Mucosa of rectum (tissue), 2 donors: ENCODE data around the gene DMD.
"Not testable (repeated sequence)": the region's sequence is repeated elsewhere in the genome, so short reads cannot be mapped to it uniquely, and the experiment has no call there.

Experiments
- H3K27ac ChIP-seq, 2 donors: one replicate each; pipeline ENCODE4 v1.7.0; 2013; ENCODE audit warnings: inconsistent platforms in 2 of 2, low read depth in 2 of 2, low read length in 2 of 2
- H3K27me3 ChIP-seq, 2 donors: one replicate each; pipeline ENCODE4 v1.7.0; 2013; ENCODE audit warnings: low read length in 2 of 2; ENCODE audit not compliant: control insufficient read depth in 2 of 2, insufficient read depth in 2 of 2
- H3K36me3 ChIP-seq, 2 donors: one replicate each; pipeline ENCODE4 v1.7.0; 2013; ENCODE audit warnings: low read length in 2 of 2; ENCODE audit not compliant: control insufficient read depth in 2 of 2, insufficient read depth in 2 of 2
- H3K4me1 ChIP-seq, 2 donors: one replicate each; pipeline ENCODE4 v1.7.0; 2013; ENCODE audit warnings: low read length in 2 of 2, mild to moderate bottlenecking in 1 of 2; ENCODE audit not compliant: control insufficient read depth in 2 of 2, insufficient read depth in 2 of 2
- H3K4me3 ChIP-seq, 2 donors: one replicate each; pipeline ENCODE4 v1.7.0; 2013; ENCODE audit warnings: low read length in 2 of 2
- H3K9ac ChIP-seq, 2 donors: one replicate each; pipeline ENCODE4 v1.7.0; 2013; ENCODE audit warnings: low read length in 2 of 2, low read depth in 1 of 2, mild to moderate bottlenecking in 1 of 2
- H3K9me3 ChIP-seq, 2 donors: one replicate each; pipeline ENCODE4 v1.7.0; 2013; ENCODE audit warnings: low read length in 2 of 2; ENCODE audit not compliant: control insufficient read depth in 2 of 2
- donor health status: healthy.
- donor health status: Normal muscosa, but diverticular disease.

Gene DMD

DNA sequence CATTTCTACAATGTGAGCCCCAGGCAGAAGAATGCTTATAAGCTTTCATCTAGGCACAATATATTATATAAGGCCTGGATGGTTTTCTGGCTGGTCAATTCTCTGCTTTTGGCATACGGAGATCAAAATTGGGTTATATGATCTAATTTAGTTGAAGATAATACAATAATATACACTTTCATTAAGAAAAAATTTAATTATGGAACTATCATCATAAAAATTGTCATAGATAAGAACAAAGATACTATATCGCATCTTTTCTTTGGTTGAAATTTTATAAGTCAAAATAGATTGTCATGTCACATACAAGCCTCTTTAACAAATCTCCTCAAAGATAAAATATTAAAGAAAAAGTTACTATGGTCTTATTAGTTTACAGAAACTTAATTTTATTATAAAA, 17.1 kb downstream of the DMD start:
- H3K4me1 ChIP-seq, result no peaks in the 10 kb centered on the region
- no peak overlapping the region for H3K27ac ChIP-seq
- H3K4me3 ChIP-seq, result no peak overlapping the region
- no peaks in the 10 kb centered on the region for H3K36me3 ChIP-seq
- no peaks in the 10 kb centered on the region for H3K9me3 ChIP-seq
- H3K9ac ChIP-seq, result no peak overlapping the region
- no peaks in the 10 kb centered on the region for H3K27me3 ChIP-seq

DNA sequence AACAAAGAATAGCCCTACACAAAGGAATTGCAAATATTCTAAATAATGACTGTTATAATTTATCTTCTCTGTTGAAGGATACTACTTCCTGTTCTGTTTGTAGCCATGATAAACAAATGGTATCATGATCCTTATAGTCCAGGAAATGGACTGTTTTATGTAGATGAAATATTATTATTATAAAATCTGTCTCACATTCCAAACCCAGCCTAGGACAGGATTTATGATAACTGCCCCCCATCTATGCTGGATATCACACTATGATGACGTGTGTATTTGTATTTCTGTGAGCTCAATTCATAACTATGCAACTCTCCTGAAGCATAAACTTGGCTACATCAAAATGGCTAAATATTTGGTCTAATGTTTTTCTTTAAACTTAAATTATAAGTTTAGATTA, 21.3 kb downstream of the DMD start:
- no peak overlapping the region for H3K4me3 ChIP-seq
- H3K36me3 ChIP-seq, result no peaks in the 10 kb centered on the region
- H3K9me3 ChIP-seq, result no peaks in the 10 kb centered on the region
- H3K27ac ChIP-seq, result no peak overlapping the region
- no peaks in the 10 kb centered on the region for H3K27me3 ChIP-seq
- H3K4me1 ChIP-seq, result no peaks in the 10 kb centered on the region
- no peak overlapping the region for H3K9ac ChIP-seq

DNA sequence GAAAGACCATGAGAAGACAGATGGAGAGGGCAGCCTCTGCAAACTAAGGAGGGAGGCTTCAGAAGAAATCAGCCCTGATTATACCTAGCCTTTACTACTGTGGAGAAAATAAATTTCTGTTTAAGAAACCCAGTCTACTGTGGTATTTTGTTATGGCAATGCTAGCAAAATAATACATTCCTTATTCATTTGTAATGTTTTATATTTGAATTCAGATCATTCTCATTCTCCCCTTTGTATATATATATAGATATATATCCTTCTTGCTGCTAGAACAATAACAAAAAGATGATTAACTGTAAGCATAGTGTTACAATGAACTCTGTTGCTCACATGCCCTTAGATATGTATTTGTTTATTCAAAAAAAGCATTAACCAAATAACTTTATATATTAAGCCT, 22.5 kb downstream of the DMD start:
- Histone ChIP-seq H3K36me3 (no peaks in the 10 kb centered on the region), H3K27ac (no peak overlapping the region), H3K4me3 (no peak overlapping the region), H3K9me3 (no peaks in the 10 kb centered on the region), H3K9ac (no peak overlapping the region), H3K27me3 (no peaks in the 10 kb centered on the region), H3K4me1 (no peaks in the 10 kb centered on the region)

DNA sequence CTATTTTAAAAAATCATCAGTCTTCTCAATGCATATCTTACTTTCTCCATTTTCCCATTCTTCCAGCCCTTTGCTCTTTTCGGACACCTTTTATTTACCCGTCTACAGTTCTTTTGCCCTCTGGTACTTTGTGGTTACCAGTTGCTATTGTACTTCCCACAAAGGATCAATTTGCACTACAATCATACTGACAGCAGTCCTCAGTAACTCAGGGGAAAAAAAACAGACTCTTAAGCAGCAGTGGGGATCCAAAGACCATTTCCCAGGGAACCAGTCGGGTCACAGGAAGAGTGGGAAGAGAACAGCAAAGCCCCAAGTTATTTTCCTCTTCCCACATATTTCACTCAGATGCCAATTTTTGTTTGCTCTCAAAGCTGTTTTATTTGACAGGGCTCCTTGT, 23.1 kb downstream of the DMD start:
- Histone ChIP-seq H3K4me3 (no peak overlapping the region), H3K9ac (no peak overlapping the region), H3K27me3 (no peaks in the 10 kb centered on the region), H3K36me3 (no peaks in the 10 kb centered on the region), H3K27ac (no peak overlapping the region), H3K9me3 (no peaks in the 10 kb centered on the region), H3K4me1 (no peaks in the 10 kb centered on the region)

DNA sequence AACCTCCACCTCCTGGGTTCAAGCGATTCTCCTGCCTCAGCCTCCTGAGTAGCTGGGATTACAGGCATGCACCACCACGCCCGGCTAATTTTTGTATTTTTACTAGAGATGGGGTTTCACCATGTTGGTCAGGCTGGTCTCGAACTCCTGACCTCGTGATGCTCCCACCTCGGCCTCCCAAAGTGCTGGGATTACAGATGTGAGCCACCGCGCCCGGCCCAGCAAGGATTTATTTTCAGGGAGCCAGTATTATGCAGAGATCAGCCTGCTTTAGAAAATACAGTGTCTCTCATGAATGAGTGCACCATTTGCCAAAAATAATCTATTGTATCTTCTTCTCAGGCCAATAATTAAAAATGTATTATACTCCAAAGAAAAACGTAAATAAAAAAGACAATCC, 26.5 kb downstream of the DMD start:
- H3K9ac ChIP-seq, H3K36me3 ChIP-seq, H3K27me3 ChIP-seq, H3K4me3 ChIP-seq, H3K9me3 ChIP-seq, H3K4me1 ChIP-seq, H3K27ac ChIP-seq: not testable (repeated sequence)

DNA sequence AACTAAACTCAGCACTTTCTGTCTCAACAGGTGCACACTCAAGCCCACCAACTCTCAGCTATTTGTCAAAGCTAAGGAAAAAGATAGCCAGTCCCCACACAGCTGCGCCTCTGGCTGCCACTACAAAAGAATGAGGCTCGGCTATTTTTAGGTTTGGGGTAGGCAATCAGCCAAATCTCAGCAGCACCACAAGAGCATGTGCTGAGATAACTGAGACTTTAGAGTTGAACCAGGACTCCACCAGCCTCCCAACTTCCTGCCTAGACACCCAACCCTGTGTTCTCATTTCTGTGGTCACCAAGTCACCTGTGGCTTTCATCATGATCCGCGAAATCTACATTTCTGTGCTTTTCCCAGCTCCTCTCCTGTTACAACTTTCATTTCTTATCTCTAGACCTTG, 28.0 kb downstream of the DMD start:
- Histone ChIP-seq H3K4me3 (no peak overlapping the region), H3K9me3 (no peaks in the 10 kb centered on the region), H3K27me3 (no peaks in the 10 kb centered on the region), H3K27ac (no peak overlapping the region), H3K4me1 (no peaks in the 10 kb centered on the region), H3K36me3 (no peaks in the 10 kb centered on the region), H3K9ac (no peak overlapping the region)

DNA sequence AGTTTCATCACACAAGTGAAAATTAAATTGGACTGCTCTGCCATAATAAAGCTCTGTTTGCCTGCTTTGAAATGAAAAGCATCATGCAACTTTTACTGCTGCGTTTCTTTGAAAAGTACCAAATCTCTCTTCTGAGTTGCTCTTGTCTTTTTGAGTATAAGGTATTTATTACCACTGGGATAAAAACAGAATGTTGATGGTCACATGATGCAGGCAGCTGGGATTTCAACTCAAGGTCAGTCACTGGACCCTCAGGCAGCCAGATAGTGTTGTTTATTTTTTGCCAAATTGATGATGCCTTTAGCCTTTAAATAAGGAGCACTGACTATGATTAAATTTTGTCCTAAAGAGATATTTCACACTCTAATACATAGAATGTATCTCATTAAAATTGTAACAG, 32.7 kb downstream of the DMD start:
- no peaks in the 10 kb centered on the region for H3K27me3 ChIP-seq
- H3K9ac ChIP-seq, result no peak overlapping the region
- H3K9me3 ChIP-seq, result no peaks in the 10 kb centered on the region
- H3K36me3 ChIP-seq, result no peaks in the 10 kb centered on the region
- H3K27ac ChIP-seq, result no peak overlapping the region
- no peaks in the 10 kb centered on the region for H3K4me1 ChIP-seq
- H3K4me3 ChIP-seq, result no peak overlapping the region

DNA sequence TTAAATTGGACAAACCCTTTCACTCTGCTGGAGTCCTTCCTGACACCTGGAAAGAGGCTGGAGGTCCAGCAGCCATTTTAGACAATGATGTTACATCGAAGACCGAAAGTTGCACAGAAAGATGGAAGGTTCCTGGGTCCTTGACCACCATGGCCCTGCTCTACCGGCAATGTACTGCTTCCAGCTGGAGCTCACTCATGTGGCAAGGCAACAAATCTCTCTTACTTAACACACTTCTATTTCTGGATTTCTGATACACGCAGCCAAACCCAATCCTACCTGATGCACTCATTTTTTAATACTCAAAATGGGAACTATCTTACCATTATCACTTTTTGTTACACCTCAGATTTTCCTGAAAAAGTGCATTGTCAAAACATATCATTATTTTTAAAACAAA, 33.1 kb downstream of the DMD start:
- H3K36me3 ChIP-seq, result no peaks in the 10 kb centered on the region
- H3K9ac ChIP-seq, result no peak overlapping the region
- H3K9me3 ChIP-seq, result no peaks in the 10 kb centered on the region
- H3K27me3 ChIP-seq, result no peaks in the 10 kb centered on the region
- no peak overlapping the region for H3K4me3 ChIP-seq
- no peak overlapping the region for H3K27ac ChIP-seq
- no peaks in the 10 kb centered on the region for H3K4me1 ChIP-seq

DNA sequence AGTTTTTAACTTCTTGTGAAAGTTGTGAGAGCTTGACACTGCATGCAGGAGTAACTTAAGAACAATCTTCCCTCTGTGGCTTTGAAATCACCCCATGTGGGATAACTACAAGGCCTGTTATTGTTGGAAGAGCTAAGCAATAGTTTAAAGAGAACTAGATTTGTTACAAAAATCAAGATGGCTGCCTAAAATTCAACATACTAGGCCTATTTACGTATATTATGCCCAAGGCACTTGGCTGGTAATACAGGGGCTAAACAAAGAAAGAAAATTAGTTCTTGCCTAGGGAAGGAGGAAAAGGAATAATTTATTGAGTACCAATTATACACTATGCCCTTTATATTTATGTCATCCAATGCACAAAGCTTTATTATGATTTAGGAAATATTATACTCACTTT, 36.1 kb downstream of the DMD start:
- no peaks in the 10 kb centered on the region for H3K9me3 ChIP-seq
- H3K27ac ChIP-seq, result no peak overlapping the region
- H3K36me3 ChIP-seq, result no peaks in the 10 kb centered on the region
- H3K27me3 ChIP-seq, result no peaks in the 10 kb centered on the region
- H3K4me1 ChIP-seq, result no peaks in the 10 kb centered on the region
- H3K4me3 ChIP-seq, result no peak overlapping the region
- H3K9ac ChIP-seq, result no peak overlapping the region

DNA sequence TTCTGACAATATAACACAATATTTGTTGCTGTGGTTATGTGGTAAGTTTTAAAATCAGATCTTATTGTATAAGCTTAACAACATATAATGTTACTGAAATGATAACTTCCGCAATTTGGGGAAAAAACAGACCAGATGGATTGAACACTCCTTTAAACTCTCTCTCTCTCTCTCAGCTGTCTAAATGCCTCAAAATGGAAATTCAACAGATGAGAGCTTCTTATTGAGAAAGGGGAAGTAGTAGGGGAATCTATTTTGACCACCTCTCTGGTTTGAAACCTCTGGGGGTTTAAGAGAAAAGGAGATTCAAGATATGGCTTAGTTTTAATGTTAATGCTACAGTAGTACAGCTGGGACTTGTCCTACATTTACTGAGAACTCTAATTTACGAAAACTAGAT, 40.3 kb downstream of the DMD start:
- H3K27me3 ChIP-seq, result no peaks in the 10 kb centered on the region
- no peak overlapping the region for H3K27ac ChIP-seq
- H3K9me3 ChIP-seq, result no peaks in the 10 kb centered on the region
- no peak overlapping the region for H3K4me3 ChIP-seq
- no peak overlapping the region for H3K9ac ChIP-seq
- H3K36me3 ChIP-seq, result no peaks in the 10 kb centered on the region
- H3K4me1 ChIP-seq, result no peaks in the 10 kb centered on the region

DNA sequence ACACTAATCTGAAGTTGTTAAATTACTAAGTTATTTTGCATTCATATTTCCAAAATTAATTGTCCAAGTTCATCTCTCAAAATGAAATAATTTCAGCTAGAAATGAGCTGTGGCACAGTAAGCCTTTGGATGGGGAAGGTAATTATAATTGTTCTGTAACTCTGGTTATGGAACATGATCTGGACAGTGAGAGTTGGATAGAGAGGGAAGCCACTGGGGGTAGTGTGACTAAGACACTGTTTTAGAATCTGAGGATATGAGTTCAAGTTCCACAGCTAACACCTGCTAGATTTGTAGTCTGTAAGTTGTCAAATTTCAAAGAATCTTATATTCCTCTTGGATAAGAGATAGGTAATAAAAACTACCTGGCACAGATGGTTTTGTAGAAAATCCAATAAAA, 49.5 kb downstream of the DMD start:
- no peaks in the 10 kb centered on the region for H3K36me3 ChIP-seq
- no peaks in the 10 kb centered on the region for H3K4me1 ChIP-seq
- no peak overlapping the region for H3K9ac ChIP-seq
- no peaks in the 10 kb centered on the region for H3K9me3 ChIP-seq
- H3K27ac ChIP-seq, result no peak overlapping the region
- no peaks in the 10 kb centered on the region for H3K27me3 ChIP-seq
- no peak overlapping the region for H3K4me3 ChIP-seq
